GM12878 (cell line): ENCODE results near the gene PTPRM. TPM values are rescaled to one million over a fixed set of nuclear protein-coding genes. Genes with fewer than 3 reads are reported as not detected.

ENCODE experiments used
- ATAC-seq: fragments of 200-7000 bp; cut with Tn5 transposase; 3 replicates; pipeline ENCODE4 v1.9.1; 2020; ENCODE audit warnings: mild to moderate bottlenecking, moderate library complexity
- BruUV-seq: library from RNA; stranded (reverse); fragments of 400-500 nt; replicated peaks from 2 replicates; lab custom pipeline; 2021; lab: Mats Ljungman, UMichigan
- CTCF ChIA-PET: fragments of 300-600 bp; sonication (Branson Sonifier 250); formaldehyde crosslinking; extraction: SDS; loops from one replicate; lab custom pipeline; 2021; ENCODE audit warnings: inconsistent platforms; lab: Yijun Ruan, JAX
- POLR2A ChIA-PET: fragments of 350-600 bp; formaldehyde crosslinking; extraction: SDS; loops from one replicate; lab custom pipeline; 2021; ENCODE audit warnings: inconsistent platforms; lab: Charles Lee
- RAD21 ChIA-PET: fragments of 300-600 bp; sonication (Branson Sonifier 250); formaldehyde crosslinking; loops from one replicate; lab custom pipeline; 2023; ENCODE audit warnings: antibody characterized with exemption; ENCODE audit not compliant: unreplicated experiment; lab: Charles Lee
- SMC1A ChIA-PET: fragments of 300-600 bp; sonication (Branson Sonifier 250); formaldehyde crosslinking; loops from one replicate; lab custom pipeline; 2023; ENCODE audit not compliant: unreplicated experiment, uncharacterized antibody; lab: Charles Lee
- DNase-seq: peaks from one replicate; pipeline ENCODE4 v3.0.0-alpha.2; 2011; ENCODE audit warnings: low read depth, low spot score
- FAIRE-seq: peaks from 3 replicates; lab custom pipeline; 2011; peaks lifted over from hg19 to GRCh38; lab: Jason Lieb, UNC
- H2AFZ ChIP-seq: 2 replicates; pipeline ENCODE4 v1.6.0; 2011; ENCODE audit warnings: low read depth, low read length, control low read depth; ENCODE audit not compliant: control insufficient read depth
- H3K27ac ChIP-seq: 2 replicates; pipeline ENCODE4 v1.5.1; 2011; ENCODE audit warnings: control low read depth; ENCODE audit not compliant: control insufficient read depth, insufficient read depth
- H3K27me3 ChIP-seq, 2 experiments: replicated peaks in 1 of 2; 2 replicates each; pipeline versions ENCODE4 v1.6.0 to v1.6.1; 2011; ENCODE audit warnings: low read length in 1 of 2; ENCODE audit not compliant: control insufficient read depth in 2 of 2, insufficient read depth in 2 of 2
- H3K36me3 ChIP-seq, 2 experiments: 2 replicates each; pipeline ENCODE4 v1.5.1; 2011; ENCODE audit warnings: low read length in 1 of 2; ENCODE audit not compliant: control insufficient read depth in 2 of 2, insufficient read depth in 2 of 2
- H3K4me1 ChIP-seq: 2 replicates; pipeline ENCODE4 v1.6.1; 2011; ENCODE audit warnings: mild to moderate bottlenecking, low read length, moderate library complexity, mixed read lengths; ENCODE audit not compliant: control insufficient read depth, insufficient read depth
- H3K4me2 ChIP-seq: 2 replicates; pipeline ENCODE4 v1.6.0; 2011; ENCODE audit warnings: control low read depth; ENCODE audit not compliant: control insufficient read depth, insufficient read depth
- H3K4me3 ChIP-seq: fragments of 200-600 bp; sonication (generic); 2 replicates; pipeline ENCODE4 v1.5.1; 2016
- H3K79me2 ChIP-seq: 2 replicates; pipeline ENCODE4 v1.6.0; 2011; ENCODE audit warnings: low read length; ENCODE audit not compliant: control insufficient read depth, insufficient read depth
- H3K9ac ChIP-seq: 2 replicates; pipeline ENCODE4 v1.8.0; 2011; ENCODE audit warnings: low read length, control low read depth, mixed read lengths; ENCODE audit not compliant: control insufficient read depth, insufficient read depth
- H3K9me3 ChIP-seq: replicated peaks from 3 replicates; pipeline ENCODE4 v1.5.1; 2011; ENCODE audit warnings: mild to moderate bottlenecking, low read length; ENCODE audit not compliant: control insufficient read depth, insufficient read depth
- H4K20me1 ChIP-seq: 2 replicates; pipeline ENCODE4 v1.6.0; 2011; ENCODE audit not compliant: control insufficient read depth, insufficient read depth
- BACH1 ChIP-seq: fragments of 450-650 bp; IDR thresholded peaks from 2 replicates; pipeline ENCODE4 v1.6.1; 2017; ENCODE audit warnings: mild to moderate bottlenecking, borderline replicate concordance
- CBX3 ChIP-seq: fragments of 200-600 bp; sonication (generic); IDR thresholded peaks from 2 replicates; pipeline ENCODE4 v1.6.1; 2016; ENCODE audit warnings: low read depth, borderline replicate concordance
- CHD4 ChIP-seq: fragments of 200-600 bp; sonication (generic); IDR thresholded peaks from 2 replicates; pipeline ENCODE4 v1.6.1; 2016; ENCODE audit warnings: mild to moderate bottlenecking
- GABPA ChIP-seq: IDR thresholded peaks from 2 replicates; pipeline ENCODE4 v1.6.1; 2014; ENCODE audit warnings: antibody characterized with exemption, low read depth, mild to moderate bottlenecking, inconsistent platforms
- NR2F1 ChIP-seq: fragments of 450-650 bp; conservative IDR thresholded peaks from 2 replicates; pipeline ENCODE4 v1.6.1; 2017; ENCODE audit warnings: mild to moderate bottlenecking
- SMAD1 ChIP-seq: fragments of 450-650 bp; IDR thresholded peaks from 2 replicates; pipeline ENCODE4 v1.6.1; 2018; ENCODE audit warnings: mild to moderate bottlenecking, low read depth; ENCODE audit not compliant: partially characterized antibody
- ZNF622 ChIP-seq: fragments of 450-650 bp; IDR thresholded peaks from 2 replicates; pipeline ENCODE4 v1.6.1; 2017; ENCODE audit warnings: mild to moderate bottlenecking, inconsistent platforms
- WGBS: methylation state at CpG from one replicate; pipeline ENCODE4 v1.1.6; 2016; ENCODE audit warnings: low lambda C conversion rate; ENCODE audit not compliant: insufficient replicate concordance, insufficient coverage; ENCODE audit errors: missing lambda C conversion rate; 5-methylcytosine and 5-hydroxymethylcytosine counted together
- in situ Hi-C: fragments of 300-500 bp; cut with MboI; formaldehyde crosslinking; loops from 9 replicates; pipeline ENCODE4 v1.14.3; 2018; ENCODE audit warnings: mixed read lengths
- intact Hi-C: fragments of 100-400 bp; cut with micrococcal nuclease; formaldehyde crosslinking; loops from one replicate; pipeline ENCODE4 v1.14.2; 2022; ENCODE audit not compliant: unreplicated experiment
- polyA plus RNA-seq, 11 experiments: library from polyadenylated mRNA; depleted of rRNA in 4 of 11; unstranded in 6 of 11; stranded (reverse) in 5 of 11; fragments of >200 nt; fragmentation: Nextera tagmentation in 4 of 11; fragmentation: Illumina TruSeq in 1 of 11; extraction: Ambion mirVana in 4 of 11; extraction: Trizol in 1 of 11; gene quantifications; 1 replicate in 1 of 11; 2 replicates in 10 of 11; pipeline versions ENCODE4 v1.2.1 to v1.2.3, GENCODE V29; 2011 to 2016; ENCODE audit warnings: inconsistent platforms in 2 of 11, missing spikeins in 2 of 11, low read depth in 1 of 11
- total RNA-seq, 4 experiments: library from RNA; depleted of rRNA in 3 of 4; stranded (reverse); fragments of >200 nt in 3 of 4; fragmentation: Illumina TruSeq in 1 of 4; extraction: Trizol in 1 of 4; gene quantifications; 2 replicates each; pipeline versions ENCODE4 v1.2.1 to v1.2.3, GENCODE V29; 2013 to 2021
- TF ChIP-seq, protein P1 (sequence below): IDR thresholded peaks from 2 replicates; pipeline ENCODE4 v1.6.1; 2012; ENCODE audit warnings: improper control_type of control experiment, low read depth, low read length; ENCODE audit not compliant: insufficient replicate concordance
- TF ChIP-seq, protein P2 (sequence below): IDR thresholded peaks from 2 replicates; pipeline ENCODE4 v1.6.1; 2011; ENCODE audit warnings: mild to moderate bottlenecking, low read depth, low read length, moderate library complexity; ENCODE audit not compliant: insufficient replicate concordance
- TF ChIP-seq, protein P3 (sequence below): IDR thresholded peaks from 2 replicates; pipeline ENCODE4 v1.6.1; 2012; ENCODE audit warnings: low read depth, low read length, improper control_type of control experiment

PTPRM gene
- total and polyA plus RNA-seq, 10 of the 15 experiments (the other 5 are each of a cell fraction or from before 2014, with no cell fraction given): 0.07 to 22.6 (median 0.60) TPM

DNA sequence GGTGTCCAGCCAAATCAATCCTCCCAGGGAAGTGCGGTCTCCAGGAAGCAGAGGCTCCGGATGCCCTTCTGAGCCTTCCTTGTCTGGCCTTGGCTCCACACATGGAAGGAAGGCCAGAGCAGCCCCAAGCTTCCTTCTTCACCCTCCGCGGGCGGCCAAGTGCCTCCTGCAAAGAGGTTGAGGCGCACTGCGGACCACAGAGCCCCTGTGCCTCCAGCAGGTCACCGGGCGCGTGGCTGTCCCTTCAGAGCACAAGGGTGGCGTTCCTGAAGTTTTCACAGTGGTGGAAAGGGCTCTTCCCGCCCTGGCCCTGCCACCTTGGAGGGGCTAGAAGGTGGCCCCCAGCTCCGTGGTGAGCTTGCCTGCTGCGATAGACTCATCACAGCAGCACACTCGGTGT lies 866.2 kb downstream of the PTPRM start (continued):
- TF ChIP-seq, protein P1, sequence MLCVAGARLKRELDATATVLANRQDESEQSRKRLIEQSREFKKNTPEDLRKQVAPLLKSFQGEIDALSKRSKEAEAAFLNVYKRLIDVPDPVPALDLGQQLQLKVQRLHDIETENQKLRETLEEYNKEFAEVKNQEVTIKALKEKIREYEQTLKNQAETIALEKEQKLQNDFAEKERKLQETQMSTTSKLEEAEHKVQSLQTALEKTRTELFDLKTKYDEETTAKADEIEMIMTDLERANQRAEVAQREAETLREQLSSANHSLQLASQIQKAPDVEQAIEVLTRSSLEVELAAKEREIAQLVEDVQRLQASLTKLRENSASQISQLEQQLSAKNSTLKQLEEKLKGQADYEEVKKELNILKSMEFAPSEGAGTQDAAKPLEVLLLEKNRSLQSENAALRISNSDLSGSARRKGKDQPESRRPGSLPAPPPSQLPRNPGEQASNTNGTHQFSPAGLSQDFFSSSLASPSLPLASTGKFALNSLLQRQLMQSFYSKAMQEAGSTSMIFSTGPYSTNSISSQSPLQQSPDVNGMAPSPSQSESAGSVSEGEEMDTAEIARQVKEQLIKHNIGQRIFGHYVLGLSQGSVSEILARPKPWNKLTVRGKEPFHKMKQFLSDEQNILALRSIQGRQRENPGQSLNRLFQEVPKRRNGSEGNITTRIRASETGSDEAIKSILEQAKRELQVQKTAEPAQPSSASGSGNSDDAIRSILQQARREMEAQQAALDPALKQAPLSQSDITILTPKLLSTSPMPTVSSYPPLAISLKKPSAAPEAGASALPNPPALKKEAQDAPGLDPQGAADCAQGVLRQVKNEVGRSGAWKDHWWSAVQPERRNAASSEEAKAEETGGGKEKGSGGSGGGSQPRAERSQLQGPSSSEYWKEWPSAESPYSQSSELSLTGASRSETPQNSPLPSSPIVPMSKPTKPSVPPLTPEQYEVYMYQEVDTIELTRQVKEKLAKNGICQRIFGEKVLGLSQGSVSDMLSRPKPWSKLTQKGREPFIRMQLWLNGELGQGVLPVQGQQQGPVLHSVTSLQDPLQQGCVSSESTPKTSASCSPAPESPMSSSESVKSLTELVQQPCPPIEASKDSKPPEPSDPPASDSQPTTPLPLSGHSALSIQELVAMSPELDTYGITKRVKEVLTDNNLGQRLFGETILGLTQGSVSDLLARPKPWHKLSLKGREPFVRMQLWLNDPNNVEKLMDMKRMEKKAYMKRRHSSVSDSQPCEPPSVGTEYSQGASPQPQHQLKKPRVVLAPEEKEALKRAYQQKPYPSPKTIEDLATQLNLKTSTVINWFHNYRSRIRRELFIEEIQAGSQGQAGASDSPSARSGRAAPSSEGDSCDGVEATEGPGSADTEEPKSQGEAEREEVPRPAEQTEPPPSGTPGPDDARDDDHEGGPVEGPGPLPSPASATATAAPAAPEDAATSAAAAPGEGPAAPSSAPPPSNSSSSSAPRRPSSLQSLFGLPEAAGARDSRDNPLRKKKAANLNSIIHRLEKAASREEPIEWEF: no peak
- TF ChIP-seq, protein P2, sequence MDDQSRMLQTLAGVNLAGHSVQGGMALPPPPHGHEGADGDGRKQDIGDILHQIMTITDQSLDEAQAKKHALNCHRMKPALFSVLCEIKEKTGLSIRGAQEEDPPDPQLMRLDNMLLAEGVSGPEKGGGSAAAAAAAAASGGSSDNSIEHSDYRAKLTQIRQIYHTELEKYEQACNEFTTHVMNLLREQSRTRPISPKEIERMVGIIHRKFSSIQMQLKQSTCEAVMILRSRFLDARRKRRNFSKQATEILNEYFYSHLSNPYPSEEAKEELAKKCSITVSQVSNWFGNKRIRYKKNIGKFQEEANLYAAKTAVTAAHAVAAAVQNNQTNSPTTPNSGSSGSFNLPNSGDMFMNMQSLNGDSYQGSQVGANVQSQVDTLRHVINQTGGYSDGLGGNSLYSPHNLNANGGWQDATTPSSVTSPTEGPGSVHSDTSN: no peak
- TF ChIP-seq NR2F1 (no peak), BACH1 (no peak), ZNF622 (no peak)

DNA sequence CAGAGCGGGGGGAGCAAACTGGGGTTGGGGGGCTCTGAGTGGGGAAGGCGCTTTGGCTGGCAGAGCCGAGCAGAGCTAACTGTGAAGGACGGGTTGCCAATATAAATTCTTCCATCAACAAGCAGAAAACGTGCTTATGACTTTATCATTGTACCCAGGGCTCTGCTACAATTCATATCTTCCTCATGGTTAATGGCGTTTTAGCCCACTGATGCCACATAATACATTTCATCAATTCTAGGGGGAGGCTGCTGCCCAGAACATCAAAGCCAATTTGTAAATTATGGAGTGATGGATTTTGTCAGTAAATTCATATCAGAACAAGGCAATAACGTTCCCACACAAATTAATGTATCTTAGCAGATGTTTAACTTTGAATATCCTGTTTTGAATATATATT lies 866.7 kb downstream of the PTPRM start:
- CTCF ChIA-PET: no interaction called here
- no peaks in the 10 kb centered on the region for H4K20me1 ChIP-seq
- DNase-seq: no peak
- TF ChIP-seq CHD4: no peak
- TF ChIP-seq, protein P1: no peak
- no peak for TF ChIP-seq SMAD1
- no peak for TF ChIP-seq GABPA
- TF ChIP-seq, protein P3, sequence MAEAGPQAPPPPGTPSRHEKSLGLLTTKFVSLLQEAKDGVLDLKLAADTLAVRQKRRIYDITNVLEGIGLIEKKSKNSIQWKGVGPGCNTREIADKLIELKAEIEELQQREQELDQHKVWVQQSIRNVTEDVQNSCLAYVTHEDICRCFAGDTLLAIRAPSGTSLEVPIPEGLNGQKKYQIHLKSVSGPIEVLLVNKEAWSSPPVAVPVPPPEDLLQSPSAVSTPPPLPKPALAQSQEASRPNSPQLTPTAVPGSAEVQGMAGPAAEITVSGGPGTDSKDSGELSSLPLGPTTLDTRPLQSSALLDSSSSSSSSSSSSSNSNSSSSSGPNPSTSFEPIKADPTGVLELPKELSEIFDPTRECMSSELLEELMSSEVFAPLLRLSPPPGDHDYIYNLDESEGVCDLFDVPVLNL: no peak
- no peak for TF ChIP-seq CBX3

More for the DNA sequence above, 866.7 kb downstream of the PTPRM start:
- peaks cover 0 to 2% of the 10 kb centered on the region in 2 experiments; a peak in 1 of 4 replicates for H3K27me3 ChIP-seq
- H3K4me1 ChIP-seq: no peaks in the 10 kb centered on the region
- H3K9ac ChIP-seq: no peak overlapping the region
- ATAC-seq (no peak), FAIRE-seq (no peak)
- in situ Hi-C loops (no loop called here), intact Hi-C loops (no loop called here)
- ChIA-PET POLR2A (no interaction called here), RAD21 (no interaction called here), SMC1A (no interaction called here)
- no peak overlapping the region for H2AFZ ChIP-seq
- no peaks in the 10 kb centered on the region for H3K9me3 ChIP-seq
- H3K4me3 ChIP-seq: no peak overlapping the region
- no peaks in the 10 kb centered on the region for H3K79me2 ChIP-seq
- H3K27ac ChIP-seq: no peak overlapping the region
- no peak overlapping the region for H3K4me2 ChIP-seq
- H3K36me3 ChIP-seq: no peaks in the 10 kb centered on the region
- 20% methylated on average over 7 of the region's 7 CpGs for WGBS
- no TSS peak for BruUV-seq
